HepG2 (cell line): Measurements from ENCODE around the gene NAA25. TPM values are rescaled to one million over a fixed set of nuclear protein-coding genes. Genes with fewer than 3 reads are reported as not detected.
A peak's percentile ranks its signal among the peaks of the same experiment; 100 is the strongest.

Experiments used
- CTCF ChIP-seq: sonication (generic); formaldehyde crosslinking; IDR thresholded peaks from 2 replicates; pipeline ENCODE4 v1.5.0; 2020; ENCODE audit warnings: mild to moderate bottlenecking, missing genetic modification reagents, moderate library complexity
- DMAP1 ChIP-seq: IDR thresholded peaks from 2 replicates; pipeline ENCODE4 v1.6.1; 2016
- ETV5 ChIP-seq: IDR thresholded peaks from 2 replicates; pipeline ENCODE4 v1.6.1; 2018; ENCODE audit warnings: missing biosample characterization, missing genetic modification reagents, inconsistent platforms, borderline replicate concordance
- GTF3A ChIP-seq: sonication (generic); formaldehyde crosslinking; conservative IDR thresholded peaks from 2 replicates; pipeline ENCODE4 v1.4.0; 2020; ENCODE audit warnings: mild to moderate bottlenecking, missing genetic modification reagents
- IRF9 ChIP-seq: sonication (generic); formaldehyde crosslinking; IDR thresholded peaks from 2 replicates; pipeline ENCODE4 v1.8.0; 2022; ENCODE audit warnings: missing genetic modification reagents, mild to moderate bottlenecking, borderline replicate concordance
- MZF1 ChIP-seq: sonication (generic); formaldehyde crosslinking; IDR thresholded peaks from 2 replicates; pipeline ENCODE4 v1.8.1; 2023; ENCODE audit warnings: mild to moderate bottlenecking, missing genetic modification reagents, borderline replicate concordance
- PHF20 ChIP-seq: sonication (generic); formaldehyde crosslinking; IDR thresholded peaks from 2 replicates; pipeline ENCODE4 v1.5.0; 2020; ENCODE audit warnings: mild to moderate bottlenecking, missing genetic modification reagents
- PRDM4 ChIP-seq: sonication (generic); formaldehyde crosslinking; IDR thresholded peaks from 2 replicates; pipeline ENCODE4 v1.9.0; 2021; ENCODE audit warnings: missing genetic modification reagents, borderline replicate concordance
- TFAP4 ChIP-seq: sonication (generic); IDR thresholded peaks from 2 replicates; pipeline ENCODE4 v1.6.1; 2016; ENCODE audit warnings: low read depth, borderline replicate concordance
- ZBTB34 ChIP-seq: sonication (generic); formaldehyde crosslinking; IDR thresholded peaks from 2 replicates; pipeline ENCODE4 v1.8.0; 2022; ENCODE audit warnings: mild to moderate bottlenecking, missing genetic modification reagents
- ZFX ChIP-seq: sonication (generic); formaldehyde crosslinking; IDR thresholded peaks from 2 replicates; pipeline ENCODE4 v1.4.0; 2020; ENCODE audit warnings: mild to moderate bottlenecking, low read depth, missing genetic modification reagents, moderate library complexity
- ZNF10 ChIP-seq: sonication (generic); formaldehyde crosslinking; IDR thresholded peaks from 2 replicates; pipeline ENCODE4 v1.4.0; 2020; ENCODE audit warnings: mild to moderate bottlenecking, low read depth, missing genetic modification reagents, borderline replicate concordance
- ZNF33A ChIP-seq: sonication (generic); formaldehyde crosslinking; IDR thresholded peaks from 2 replicates; pipeline ENCODE4 v1.5.1; 2020; ENCODE audit warnings: missing genetic modification reagents, mild to moderate bottlenecking, moderate library complexity, borderline replicate concordance
- ZNF589 ChIP-seq: sonication (generic); formaldehyde crosslinking; conservative IDR thresholded peaks from 2 replicates; pipeline ENCODE4 v1.8.0; 2022; ENCODE audit warnings: mild to moderate bottlenecking, moderate library complexity, missing genetic modification reagents
- ZNF597 ChIP-seq: sonication (generic); formaldehyde crosslinking; IDR thresholded peaks from 2 replicates; pipeline ENCODE4 v1.5.0; 2020; ENCODE audit warnings: missing genetic modification reagents
- ZNF704 ChIP-seq: sonication (generic); formaldehyde crosslinking; IDR thresholded peaks from 2 replicates; pipeline ENCODE4 v1.8.1; 2023; ENCODE audit warnings: mild to moderate bottlenecking, inconsistent platforms, moderate library complexity, missing genetic modification reagents, borderline replicate concordance
- polyA plus RNA-seq, 8 experiments: library from polyadenylated mRNA; depleted of rRNA in 3 of 8; stranded (reverse) in 7 of 8; unstranded in 1 of 8; fragments of >200 nt; fragmentation: Illumina TruSeq in 4 of 8; extraction: Trizol in 4 of 8; gene quantifications; 2 replicates each; pipeline versions ENCODE4 v1.2.1 to v1.2.3, GENCODE V29; 2011 to 2016; ENCODE audit warnings: low read depth in 4 of 8, missing spikeins in 1 of 8, mixed read lengths in 1 of 8; ENCODE audit not compliant: insufficient read depth in 1 of 8
- total RNA-seq, 5 experiments: library from RNA; depleted of rRNA; stranded (reverse); fragments of >200 nt; fragmentation: Illumina TruSeq; extraction: Trizol; gene quantifications; 2 replicates each; pipeline ENCODE4 v1.2.3, GENCODE V29; 2016; ENCODE audit warnings: low read depth in 1 of 5

NAA25 gene
- total and polyA plus RNA-seq, 2 of the 13 experiments (the other 11 are each of a cell fraction or from before 2014, with no cell fraction given), result 11.4 to 32.0 TPM

- TF ChIP-seq ZNF704 (CRISPR knock-in tag) (0 out of 2 replicates have a peak, but pooled peaks have one; percentile 25), ZNF589 (CRISPR knock-in tag) (peak; percentile 20; the same call in 1 of the 2 replicates), ZFX (peak; percentile 95), ETV5 (peak; percentile 70; the same call in 1 of the 2 replicates), IRF9 (peak; percentile 69; the same call in 1 of the 2 replicates), PHF20 (CRISPR knock-in tag) (peak; percentile 30), ZNF597 (CRISPR knock-in tag) (no peak), ZNF33A (CRISPR knock-in tag) (no peak), DMAP1 (CRISPR knock-in tag) (peak; percentile 81; the same call in 1 of the 2 replicates), CTCF (CRISPR knock-in tag) (peak; percentile 51; the same call in 1 of the 2 replicates), ZNF10 (no peak), PRDM4 (CRISPR knock-in tag) (0 out of 2 replicates have a peak, but pooled peaks have one; percentile 60), TFAP4 (peak; percentile 66; the same call in 1 of the 2 replicates), MZF1 (CRISPR knock-in tag) (no peak), GTF3A (CRISPR knock-in tag) (0 out of 2 replicates have a peak, but pooled peaks have one; percentile 40), ZBTB34 (CRISPR knock-in tag) (0 out of 2 replicates have a peak, but pooled peaks have one; percentile 20)
Observed at GRCh38 chr12:112012775-112013600, 95.6 kb downstream of the NAA25 start, which contains the start of the genes ERP29 and TMEM116 (continued).
